NCI-H1105 (cell line): ENCODE data around the gene PREB.
"Not testable (repeated sequence)": the region's sequence is repeated elsewhere in the genome, so short reads cannot be mapped to it uniquely, and the experiment has no call there.

ENCODE experiments used
- DNase-seq: peaks from one replicate; lab custom pipeline; 2025; lab: John Stamatoyannopoulos, UW

PREB gene

GRCh38 chr2:27126252-27126710, 8.2 kb downstream of the PREB start:
- DNase-seq, result no peak

- DNase-seq, result no peak
These were observed 9.3 kb downstream of the PREB start for GRCh38 chr2:27125104-27125503.

- DNase-seq, result no peak
These were observed 10.9 kb downstream of the PREB start, which contains the start of gene ABHD1 for GRCh38 chr2:27123302-27124150. ABHD1 (plus strand) TSS chr2:27123815; CDS start chr2:27123949, 134 bp downstream.

GRCh38 chr2:27122791-27123190, 11.6 kb downstream of the PREB start:
- no peak for DNase-seq

- DNase-seq, result no peak
These were observed 12.5 kb downstream of the PREB start for GRCh38 chr2:27121906-27122305.

GRCh38 chr2:27119330-27119670, 15.1 kb downstream of the PREB start:
- not testable (repeated sequence) for DNase-seq

GRCh38 chr2:27118525-27119329, 15.7 kb downstream of the PREB start, which contains the start of gene CGREF1:
CGREF1 (minus strand) TSS chr2:27119128; CDS start chr2:27104366, 14,762 bp downstream.
- no peak for DNase-seq

GRCh38 chr2:27117995-27118524, 16.4 kb downstream of the PREB start:
- DNase-seq, result no peak

- no peak for DNase-seq
These were observed 18.9 kb downstream of the PREB start for GRCh38 chr2:27115519-27115918.

- DNase-seq, result not testable (repeated sequence)
These were observed 22.9 kb downstream of the PREB start for GRCh38 chr2:27111392-27112078.

GRCh38 chr2:27110603-27111352, 23.7 kb downstream of the PREB start:
- not testable (repeated sequence) for DNase-seq

- no peak for DNase-seq
These were observed 25.4 kb downstream of the PREB start for GRCh38 chr2:27109083-27109482.

- no peak for DNase-seq
These were observed 26.2 kb downstream of the PREB start for GRCh38 chr2:27108221-27108620.

- no peak for DNase-seq
These were observed 28.5 kb downstream of the PREB start for GRCh38 chr2:27105981-27106380.

GRCh38 chr2:27102329-27102728, 32.1 kb downstream of the PREB start:
- no peak for DNase-seq

- DNase-seq, result no peak
These were observed 34.4 kb downstream of the PREB start for GRCh38 chr2:27100036-27100435.

- DNase-seq, result no peak
These were observed 35.0 kb downstream of the PREB start for GRCh38 chr2:27099334-27099955.

GRCh38 chr2:27097341-27097740, 37.1 kb downstream of the PREB start:
- no peak for DNase-seq

- no peak for DNase-seq
These were observed 37.6 kb downstream of the PREB start for GRCh38 chr2:27096748-27097297.
